Keratinocyte (primary cell): ENCODE results near the gene CGAS.

Source experiments
- EZH2 ChIP-seq: IDR thresholded peaks from one replicate; pipeline ENCODE4 v1.6.1; 2012; ENCODE audit warnings: inconsistent platforms, mild to moderate bottlenecking, low read length, moderate library complexity
- TF ChIP-seq, protein P1 (sequence below), 3 experiments: IDR thresholded peaks in 1 of 3; conservative IDR thresholded peaks in 1 of 3; optimal IDR thresholded peaks in 1 of 3; 2 replicates in 2 of 3; 3 replicates in 1 of 3; pipeline versions ENCODE3 to v1.5.1; 2011; ENCODE audit warnings: low read length in 3 of 3, mild to moderate bottlenecking in 3 of 3, moderate library complexity in 2 of 3, control low read depth in 1 of 3, inconsistent platforms in 1 of 3; ENCODE audit not compliant: insufficient read depth in 2 of 3; ENCODE audit errors: extremely low read depth in 1 of 3

DNA sequence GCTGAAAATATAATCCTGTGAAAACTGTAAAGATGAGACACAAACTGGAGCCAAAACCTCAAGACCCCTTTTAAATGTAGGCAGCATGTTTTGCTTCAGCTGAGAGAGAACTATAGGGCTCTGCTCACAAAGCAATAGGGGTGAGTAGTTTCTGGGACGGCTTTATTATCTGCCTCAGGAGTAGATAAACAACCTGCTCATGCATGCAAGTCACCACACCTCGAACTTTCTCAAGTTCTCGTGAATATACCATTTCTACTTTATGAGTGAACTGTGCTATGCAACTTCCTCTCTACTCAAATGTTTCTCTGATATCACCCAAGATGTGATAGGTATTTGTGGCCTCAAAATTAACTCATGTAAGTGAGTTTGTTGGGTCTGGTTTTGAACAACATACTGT, 74.9 kb downstream of the CGAS start:
- TF ChIP-seq, protein P1, sequence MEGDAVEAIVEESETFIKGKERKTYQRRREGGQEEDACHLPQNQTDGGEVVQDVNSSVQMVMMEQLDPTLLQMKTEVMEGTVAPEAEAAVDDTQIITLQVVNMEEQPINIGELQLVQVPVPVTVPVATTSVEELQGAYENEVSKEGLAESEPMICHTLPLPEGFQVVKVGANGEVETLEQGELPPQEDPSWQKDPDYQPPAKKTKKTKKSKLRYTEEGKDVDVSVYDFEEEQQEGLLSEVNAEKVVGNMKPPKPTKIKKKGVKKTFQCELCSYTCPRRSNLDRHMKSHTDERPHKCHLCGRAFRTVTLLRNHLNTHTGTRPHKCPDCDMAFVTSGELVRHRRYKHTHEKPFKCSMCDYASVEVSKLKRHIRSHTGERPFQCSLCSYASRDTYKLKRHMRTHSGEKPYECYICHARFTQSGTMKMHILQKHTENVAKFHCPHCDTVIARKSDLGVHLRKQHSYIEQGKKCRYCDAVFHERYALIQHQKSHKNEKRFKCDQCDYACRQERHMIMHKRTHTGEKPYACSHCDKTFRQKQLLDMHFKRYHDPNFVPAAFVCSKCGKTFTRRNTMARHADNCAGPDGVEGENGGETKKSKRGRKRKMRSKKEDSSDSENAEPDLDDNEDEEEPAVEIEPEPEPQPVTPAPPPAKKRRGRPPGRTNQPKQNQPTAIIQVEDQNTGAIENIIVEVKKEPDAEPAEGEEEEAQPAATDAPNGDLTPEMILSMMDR (optimal IDR thresholded peaks at IDR 0.05 in 1 of 3, IDR thresholded peaks at IDR 0.05 in 1 of 3, conservative IDR thresholded peaks at IDR 0.05 in 1 of 3; ENCODE audit: extremely low read depth in 1 of 3, insufficient read depth in 2 of 3, low read length in 3 of 3), result no peak
- TF ChIP-seq EZH2, result no peak
